Cardiac muscle cell (in vitro differentiated cells and primary cell): ENCODE data around the gene CAPN5. TPM values are rescaled to one million over a fixed set of nuclear protein-coding genes. Genes with fewer than 3 reads are reported as not detected.
A peak's percentile ranks its signal among the peaks of the same experiment; 100 is the strongest.

Source experiments
- DNase-seq, 2 donors: peaks; one replicate each; pipeline versions ENCODE4 v3.0.0 to v3.0.0-alpha.2; 2010 to 2017; ENCODE audit warnings: low read depth in 1 of 2, low spot score in 1 of 2
- H3K27ac ChIP-seq: fragments of 200-600 bp; sonication (generic); 2 replicates; pipeline ENCODE4 v1.5.1; 2016
- H3K27me3 ChIP-seq: fragments of 200-600 bp; sonication (generic); 2 replicates; pipeline ENCODE4 v1.6.0; 2016; ENCODE audit warnings: control low read depth
- H3K36me3 ChIP-seq: fragments of 200-600 bp; sonication (generic); 2 replicates; pipeline ENCODE4 v1.5.1; 2016; ENCODE audit warnings: control low read depth
- H3K4me1 ChIP-seq: fragments of 200-600 bp; sonication (generic); 2 replicates; pipeline ENCODE4 v1.8.1; 2017; ENCODE audit warnings: low read depth, mild to moderate bottlenecking, mixed run types
- H3K4me3 ChIP-seq: fragments of 200-600 bp; sonication (generic); 2 replicates; pipeline ENCODE4 v1.5.1; 2016; ENCODE audit warnings: mild to moderate bottlenecking
- H3K9me3 ChIP-seq: fragments of 200-600 bp; sonication (generic); 2 replicates; pipeline ENCODE4 v1.5.1; 2017; ENCODE audit warnings: low read depth, mild to moderate bottlenecking, control low read depth
- polyA plus RNA-seq: library from polyadenylated mRNA; unstranded; fragments of >200 nt; fragmentation: Nextera tagmentation; extraction: Ambion mirVana; gene quantifications from 2 replicates; pipeline ENCODE4 v1.2.1, GENCODE V29; 2016
- total RNA-seq: library from RNA; depleted of rRNA; stranded (reverse); fragments of >200 nt; gene quantifications from 2 replicates; pipeline ENCODE4 v1.2.3, GENCODE V29; 2016
- TF ChIP-seq, protein P1 (sequence below): IDR thresholded peaks from 2 replicates; pipeline ENCODE4 v1.5.1; 2012; ENCODE audit warnings: low read depth, mild to moderate bottlenecking, low read length

Gene CAPN5
- total and polyA plus RNA-seq, 2 experiments from 2014 or later, result 9.8 to 10.0 TPM

DNA sequence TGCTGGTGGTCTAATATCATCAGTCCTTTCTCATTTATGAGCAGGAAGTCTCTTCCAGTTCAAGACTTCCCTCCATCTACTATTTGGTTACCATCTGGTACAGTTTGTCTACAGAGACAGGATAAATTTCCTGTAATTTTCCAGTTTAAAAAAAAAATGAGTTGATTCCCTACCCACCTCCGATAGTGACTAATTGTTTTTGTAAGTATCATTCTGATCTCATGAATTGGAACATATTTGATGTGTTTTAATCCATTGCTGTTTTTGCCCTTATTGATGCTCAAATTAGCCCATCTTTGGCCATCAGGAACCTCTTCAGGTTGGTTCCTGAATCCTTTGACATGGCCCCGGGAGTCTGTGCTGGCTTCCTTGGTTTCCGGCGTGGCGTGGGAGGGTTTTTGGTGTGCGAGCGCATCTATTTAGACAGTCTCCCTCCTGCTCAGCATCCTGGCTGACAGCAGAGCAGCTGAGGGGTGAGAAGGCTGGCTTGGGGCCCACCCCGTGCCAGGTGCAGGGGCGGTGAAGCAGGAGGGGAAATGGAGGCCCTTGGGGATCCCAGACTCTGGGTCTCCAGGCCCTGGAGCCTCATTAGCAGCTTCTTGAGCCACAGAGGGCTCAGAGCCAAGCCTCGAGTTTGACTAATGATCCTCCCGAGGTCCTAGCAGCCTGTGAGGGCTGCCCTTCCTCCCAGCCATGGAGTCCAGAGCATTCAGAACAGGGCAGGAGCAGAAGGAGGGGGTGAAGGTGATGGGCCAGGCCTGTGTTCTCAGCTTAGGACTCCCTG lies 42.7 kb downstream of the CAPN5 start:
- H3K27ac ChIP-seq, result no peak overlapping the region
- H3K27me3 ChIP-seq, result no peaks in the 10 kb centered on the region
- no peaks in the 10 kb centered on the region for H3K4me1 ChIP-seq
- H3K36me3 ChIP-seq, result no peaks in the 10 kb centered on the region
- peak in 1 of 2 donors; percentile 69 for DNase-seq
- TF ChIP-seq, protein P1, sequence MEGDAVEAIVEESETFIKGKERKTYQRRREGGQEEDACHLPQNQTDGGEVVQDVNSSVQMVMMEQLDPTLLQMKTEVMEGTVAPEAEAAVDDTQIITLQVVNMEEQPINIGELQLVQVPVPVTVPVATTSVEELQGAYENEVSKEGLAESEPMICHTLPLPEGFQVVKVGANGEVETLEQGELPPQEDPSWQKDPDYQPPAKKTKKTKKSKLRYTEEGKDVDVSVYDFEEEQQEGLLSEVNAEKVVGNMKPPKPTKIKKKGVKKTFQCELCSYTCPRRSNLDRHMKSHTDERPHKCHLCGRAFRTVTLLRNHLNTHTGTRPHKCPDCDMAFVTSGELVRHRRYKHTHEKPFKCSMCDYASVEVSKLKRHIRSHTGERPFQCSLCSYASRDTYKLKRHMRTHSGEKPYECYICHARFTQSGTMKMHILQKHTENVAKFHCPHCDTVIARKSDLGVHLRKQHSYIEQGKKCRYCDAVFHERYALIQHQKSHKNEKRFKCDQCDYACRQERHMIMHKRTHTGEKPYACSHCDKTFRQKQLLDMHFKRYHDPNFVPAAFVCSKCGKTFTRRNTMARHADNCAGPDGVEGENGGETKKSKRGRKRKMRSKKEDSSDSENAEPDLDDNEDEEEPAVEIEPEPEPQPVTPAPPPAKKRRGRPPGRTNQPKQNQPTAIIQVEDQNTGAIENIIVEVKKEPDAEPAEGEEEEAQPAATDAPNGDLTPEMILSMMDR, result no peak
- H3K4me3 ChIP-seq, result no peak overlapping the region
- H3K9me3 ChIP-seq, result no peaks in the 10 kb centered on the region

DNA sequence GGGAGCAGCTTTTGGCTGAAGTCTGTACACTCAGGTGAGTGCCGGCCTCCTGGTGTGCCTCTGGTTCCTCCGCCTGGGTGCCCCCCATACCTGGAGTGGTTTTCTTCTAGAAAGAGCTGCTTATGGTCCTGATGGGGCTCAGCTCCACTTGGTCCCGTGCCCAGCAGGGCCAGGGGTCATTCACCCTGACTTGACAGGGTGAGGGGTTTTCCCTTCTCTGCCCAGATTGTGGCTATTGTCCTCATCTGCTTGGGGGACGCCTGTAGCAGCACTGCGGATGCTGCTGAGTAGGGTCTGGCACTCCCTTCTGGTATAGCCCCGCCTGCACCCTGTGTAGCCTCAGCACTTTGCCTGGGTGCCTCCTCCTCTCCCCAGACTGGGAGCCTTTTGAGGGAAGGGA lies 44.1 kb downstream of the CAPN5 start:
- TF ChIP-seq, protein P1, result no peak
- H3K4me1 ChIP-seq, result no peaks in the 10 kb centered on the region
- H3K27me3 ChIP-seq, result no peaks in the 10 kb centered on the region
- H3K4me3 ChIP-seq, result no peak overlapping the region
- DNase-seq, result no peak
- no peaks in the 10 kb centered on the region for H3K9me3 ChIP-seq
- no peak overlapping the region for H3K27ac ChIP-seq
- H3K36me3 ChIP-seq, result no peaks in the 10 kb centered on the region

DNA sequence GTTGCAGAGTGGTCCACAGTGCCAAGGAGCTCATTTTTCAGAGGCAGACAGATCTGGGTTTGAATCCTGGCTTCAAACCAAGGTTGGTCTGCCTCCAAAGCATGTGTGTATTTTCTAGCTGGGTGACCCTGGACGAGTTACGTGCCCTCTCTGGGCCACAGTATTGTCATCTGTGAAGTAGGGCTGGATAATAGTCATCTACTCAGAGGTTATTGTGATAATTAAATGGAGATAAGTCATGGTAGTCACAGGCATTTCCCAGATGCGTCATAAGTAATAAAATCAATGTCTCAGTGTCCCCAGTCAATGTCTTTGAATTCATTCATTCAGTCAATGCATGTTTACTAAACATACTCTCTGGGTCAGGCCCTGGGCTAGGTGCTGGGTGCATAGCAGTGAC lies 44.5 kb downstream of the CAPN5 start:
- Histone ChIP-seq H3K36me3 (no peaks in the 10 kb centered on the region), H3K9me3 (no peaks in the 10 kb centered on the region), H3K4me3 (no peak overlapping the region), H3K27ac (no peak overlapping the region), H3K4me1 (no peaks in the 10 kb centered on the region), H3K27me3 (no peaks in the 10 kb centered on the region)
- no peak for DNase-seq
- TF ChIP-seq, protein P1, result no peak

DNA sequence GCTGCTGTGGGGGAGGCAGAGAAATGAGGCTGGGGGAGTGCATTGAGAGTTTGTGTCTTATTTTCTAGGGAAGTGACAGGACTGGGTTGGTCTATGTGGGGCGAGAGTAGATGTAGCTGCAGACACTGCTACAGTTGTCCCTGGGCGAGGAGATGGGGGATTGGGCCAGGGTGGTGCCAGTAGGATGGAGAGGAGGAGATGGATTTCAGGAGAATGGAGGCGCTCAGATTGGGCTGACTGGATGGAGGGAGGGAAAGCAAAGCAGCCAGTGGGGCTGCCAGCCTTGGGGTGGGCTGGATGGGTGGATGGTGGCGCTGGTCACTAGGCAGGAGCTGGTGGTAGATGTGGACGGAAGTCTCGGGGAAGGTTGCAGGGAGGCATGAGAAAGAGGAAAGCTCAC lies 45.2 kb downstream of the CAPN5 start:
- Histone ChIP-seq H3K4me1 (no peaks in the 10 kb centered on the region), H3K4me3 (no peak overlapping the region), H3K36me3 (no peaks in the 10 kb centered on the region), H3K9me3 (no peaks in the 10 kb centered on the region), H3K27ac (no peak overlapping the region), H3K27me3 (no peaks in the 10 kb centered on the region)
- DNase-seq, result no peak
- TF ChIP-seq, protein P1, result no peak

DNA sequence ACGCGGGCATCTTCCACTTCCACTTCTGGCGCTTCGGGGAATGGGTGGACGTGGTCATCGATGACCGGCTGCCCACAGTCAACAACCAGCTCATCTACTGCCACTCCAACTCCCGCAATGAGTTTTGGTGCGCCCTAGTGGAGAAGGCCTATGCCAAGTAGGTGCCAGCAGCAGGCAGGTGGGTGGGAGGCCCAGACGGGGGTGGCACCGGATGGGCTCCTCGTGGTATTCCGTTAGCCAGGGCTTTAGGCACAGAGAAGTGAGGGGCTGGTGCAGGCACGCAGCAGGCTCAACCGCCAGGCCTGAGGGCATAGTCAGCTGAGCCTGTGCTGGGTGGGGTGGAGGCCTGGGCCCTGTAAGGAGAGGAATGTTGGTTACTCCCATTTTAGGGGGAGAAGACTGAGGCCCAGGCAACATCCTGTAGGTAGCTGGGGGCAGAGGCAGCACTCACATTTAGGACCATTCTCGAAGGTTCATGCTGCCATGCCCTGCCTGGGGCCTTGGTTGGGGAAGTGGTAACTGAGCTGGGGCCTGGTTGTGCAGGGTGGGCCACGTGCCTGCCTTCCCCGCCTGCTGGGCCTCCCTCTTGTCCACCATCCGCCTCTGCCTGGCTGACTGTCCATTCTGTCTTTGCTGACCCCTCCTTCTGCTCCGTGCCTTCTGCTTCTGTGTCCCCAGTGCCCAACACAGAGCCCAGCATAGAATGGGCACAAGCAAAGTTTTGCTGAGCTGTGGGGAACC lies 46.0 kb downstream of the CAPN5 start:
- Histone ChIP-seq H3K36me3 (no peaks in the 10 kb centered on the region), H3K27ac (no peak overlapping the region), H3K27me3 (no peaks in the 10 kb centered on the region), H3K4me3 (no peak overlapping the region), H3K9me3 (no peaks in the 10 kb centered on the region), H3K4me1 (no peaks in the 10 kb centered on the region)
- no peak for DNase-seq
- TF ChIP-seq, protein P1, result no peak
